SW 1271 (cell line): Measurements from ENCODE around the gene PTK7.

ENCODE experiments used
- DNase-seq, 2 experiments: peaks; one replicate each; lab custom pipeline; 2025; lab: John Stamatoyannopoulos, UW

PTK7 gene

GRCh38 chr6:43180985-43181384, 104.9 kb downstream of the PTK7 start:
- DNase-seq = no peak

DNA sequence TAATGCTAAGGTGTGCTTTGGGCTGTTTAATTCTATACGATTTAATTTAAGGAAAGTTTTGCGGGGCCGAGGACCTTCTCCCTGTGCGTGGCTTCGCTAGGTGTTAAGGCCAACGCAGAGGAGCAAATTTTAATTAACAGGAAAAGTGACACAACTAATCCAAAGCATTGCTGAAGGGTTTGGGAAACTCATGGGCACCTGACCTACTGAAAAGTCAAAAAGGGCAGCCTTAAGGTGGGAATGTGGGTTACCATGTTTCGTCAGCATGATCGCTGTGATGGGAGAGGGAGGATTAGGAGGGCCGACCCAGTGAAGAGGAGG, 105.5 kb downstream of the PTK7 start:
- no peak for DNase-seq

DNA sequence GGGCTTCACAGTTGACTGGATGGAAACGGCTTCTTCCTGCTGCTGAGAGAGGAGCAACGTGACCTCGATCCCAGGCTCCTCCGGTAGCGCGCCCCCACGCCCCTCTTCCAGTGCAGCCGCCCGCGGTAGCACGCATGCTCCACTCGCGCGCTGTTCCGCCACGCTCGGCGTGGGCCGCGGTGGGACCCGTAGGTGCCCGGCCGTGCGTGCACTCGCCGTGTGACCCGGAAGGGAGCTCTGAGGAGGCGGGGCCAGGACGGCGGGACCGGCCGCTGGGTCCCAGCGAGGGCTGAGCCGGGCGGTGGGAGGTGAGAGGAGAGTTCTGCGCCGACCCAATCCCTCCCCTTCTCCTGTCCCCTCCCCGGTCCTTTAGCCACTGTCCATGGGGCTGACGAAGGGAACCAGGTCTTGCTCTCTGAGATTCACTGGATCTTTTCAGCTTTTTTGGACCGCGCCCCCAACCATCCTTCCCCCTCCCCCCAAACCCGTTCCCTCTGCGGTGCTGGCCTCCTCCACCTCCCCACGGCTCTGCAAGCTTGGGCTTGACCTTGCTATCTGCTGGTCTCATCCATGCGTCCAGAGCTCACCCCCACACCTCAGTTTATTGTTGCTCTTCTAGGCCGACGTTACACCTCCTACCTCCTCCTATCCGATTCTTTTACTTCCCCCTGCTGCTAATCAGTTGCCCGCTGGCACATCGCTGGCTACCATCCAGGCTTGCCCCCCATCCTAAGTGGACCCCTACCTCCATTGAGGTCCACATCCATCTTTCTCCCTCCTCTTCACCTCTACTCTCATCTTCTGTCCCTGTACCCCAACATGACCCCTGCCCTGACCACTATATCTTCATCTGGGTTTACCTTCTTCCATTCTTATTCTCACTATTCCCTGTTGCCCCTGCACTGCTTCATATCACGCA, 106.1 kb downstream of the PTK7 start, which contains the start of gene CUL9:
Gene CUL9 (plus strand): TSS at position 255 of the 919 bp plus-strand sequence. CDS start 2,115 bp downstream, outside the sequence.
- DNase-seq = peak; percentile 55 to 65

GRCh38 chr6:43183441-43183840, 107.3 kb downstream of the PTK7 start:
- DNase-seq = no peak

- DNase-seq = no peak
Measured at GRCh38 chr6:43184268-43184985, 108.3 kb downstream of the PTK7 start.

- no peak for DNase-seq
Measured at GRCh38 chr6:43185391-43185985, 109.4 kb downstream of the PTK7 start.

DNA sequence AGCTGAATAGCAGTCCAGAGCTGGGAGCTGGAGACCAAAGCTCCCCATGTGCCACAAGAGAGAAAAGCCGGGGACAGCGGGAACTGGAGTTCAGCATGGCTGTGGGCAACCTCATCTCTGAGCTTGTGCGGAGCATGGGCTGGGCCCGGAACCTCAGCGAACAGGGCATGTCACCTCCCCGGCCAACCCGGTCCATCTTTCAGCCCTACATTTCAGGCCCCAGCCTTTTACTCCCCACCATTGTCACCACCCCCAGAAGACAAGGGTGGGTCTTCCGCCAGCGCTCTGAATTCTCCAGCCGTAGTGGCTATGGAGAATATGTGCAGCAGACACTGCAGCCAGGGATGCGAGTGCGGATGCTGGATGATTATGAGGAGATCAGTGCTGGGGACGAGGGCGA, 109.9 kb downstream of the PTK7 start:
- DNase-seq = no peak

DNA sequence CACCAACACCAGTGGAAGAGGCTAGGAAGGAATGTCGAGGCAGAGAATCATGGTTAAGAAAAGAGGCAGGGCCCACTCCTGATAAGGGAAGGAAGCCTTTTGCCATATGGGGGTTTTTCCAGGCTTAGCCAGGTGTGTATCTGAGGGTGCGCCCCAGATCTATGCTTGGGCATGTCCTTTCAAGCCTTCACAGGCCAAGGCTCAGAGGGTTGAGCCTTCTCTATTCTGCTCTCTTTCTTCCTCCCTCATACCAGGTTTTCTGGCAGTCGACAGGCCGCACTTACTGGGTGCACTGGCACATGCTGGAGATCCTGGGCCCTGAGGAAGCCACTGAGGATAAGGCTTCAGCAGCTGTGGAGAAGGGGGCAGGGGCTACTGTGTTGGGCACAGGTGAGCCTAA, 110.6 kb downstream of the PTK7 start:
- no peak for DNase-seq

- DNase-seq = no peak
Measured at GRCh38 chr6:43187821-43188220, 111.7 kb downstream of the PTK7 start.

DNA sequence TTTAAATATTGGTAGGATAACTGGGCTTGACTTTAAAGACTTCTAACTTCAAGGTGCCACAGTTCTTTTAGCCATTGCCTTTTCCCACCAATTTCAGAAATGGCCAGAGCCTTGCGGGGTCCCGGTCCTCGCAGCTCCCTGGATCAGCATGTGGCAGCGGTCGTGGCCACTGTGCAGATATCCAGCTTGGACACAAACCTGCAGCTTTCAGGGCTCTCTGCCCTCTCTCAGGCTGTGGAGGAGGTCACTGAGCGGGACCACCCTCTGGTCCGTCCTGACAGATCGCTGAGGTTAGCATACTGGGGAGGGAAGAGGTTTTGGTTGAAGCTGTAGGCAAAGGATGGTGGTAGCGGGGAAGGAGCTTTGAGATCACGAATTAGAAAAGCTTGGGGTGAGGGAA, 112.3 kb downstream of the PTK7 start:
- DNase-seq = no peak

DNA sequence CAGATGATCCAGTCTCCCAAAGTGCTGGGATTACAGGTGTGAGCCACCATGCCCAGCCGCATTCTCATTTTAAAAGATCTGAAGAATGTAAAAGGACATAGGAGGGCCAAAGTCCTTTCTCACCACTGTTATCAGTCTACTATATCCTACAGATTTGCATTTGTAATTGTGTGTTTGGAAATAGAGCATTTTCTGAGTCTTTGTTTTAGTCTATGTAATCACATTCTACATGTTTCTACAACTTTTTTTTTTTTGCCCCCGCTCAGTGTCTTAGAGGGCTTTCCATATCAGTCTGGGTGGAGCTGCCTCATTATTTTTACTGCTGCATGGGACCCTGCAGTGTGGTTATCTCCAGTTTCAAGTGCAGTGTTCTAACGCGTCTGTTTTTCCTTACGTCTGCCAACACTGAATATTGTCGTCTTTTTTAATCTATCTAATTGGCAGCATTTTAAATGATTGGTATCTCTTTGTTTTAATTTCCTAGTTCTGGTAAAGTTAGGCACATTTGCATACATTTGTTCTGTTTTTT, 113.7 kb downstream of the PTK7 start:
- DNase-seq = no peak

GRCh38 chr6:43192911-43193310, 116.8 kb downstream of the PTK7 start:
- no peak for DNase-seq

GRCh38 chr6:43193929-43194328, 117.8 kb downstream of the PTK7 start:
- DNase-seq = no peak

DNA sequence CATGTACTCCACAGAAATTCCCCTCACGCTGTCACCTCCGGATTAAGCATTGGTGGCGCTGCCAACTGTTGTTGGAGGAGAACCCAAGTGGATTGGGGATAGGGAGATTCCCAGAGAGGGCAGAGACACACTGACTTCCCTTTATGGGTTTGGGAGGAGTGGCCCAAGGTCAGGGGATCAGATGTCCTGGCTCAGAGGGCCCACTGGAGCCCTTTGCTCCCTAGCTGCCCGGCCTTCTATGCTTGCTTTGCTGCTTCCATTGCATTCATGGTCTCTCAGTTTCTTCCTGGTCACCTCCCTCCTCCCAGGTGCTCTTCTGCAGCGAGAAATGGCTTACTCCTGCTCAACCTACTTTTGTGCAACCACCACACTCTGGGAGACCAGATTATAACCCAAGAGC, 120.2 kb downstream of the PTK7 start:
- no peak for DNase-seq

DNA sequence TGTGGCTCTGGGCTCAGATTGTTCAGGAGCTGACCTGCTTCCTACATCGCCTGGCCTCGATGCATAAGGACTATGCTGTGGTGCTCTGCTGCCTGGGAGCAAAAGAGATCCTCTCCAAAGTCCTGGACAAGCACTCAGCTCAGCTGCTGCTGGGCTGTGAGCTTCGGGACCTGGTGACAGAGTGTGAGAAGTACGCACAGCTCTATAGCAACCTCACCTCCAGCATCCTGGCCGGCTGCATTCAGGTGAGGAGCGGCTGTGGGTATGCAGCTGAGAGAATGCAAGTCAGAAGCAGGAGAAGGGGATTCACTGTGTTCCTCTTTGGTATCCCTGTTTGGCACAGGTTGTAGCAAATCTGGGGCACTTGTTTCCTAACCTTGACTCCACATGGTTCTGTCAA, 123.8 kb downstream of the PTK7 start:
- DNase-seq = no peak

DNA sequence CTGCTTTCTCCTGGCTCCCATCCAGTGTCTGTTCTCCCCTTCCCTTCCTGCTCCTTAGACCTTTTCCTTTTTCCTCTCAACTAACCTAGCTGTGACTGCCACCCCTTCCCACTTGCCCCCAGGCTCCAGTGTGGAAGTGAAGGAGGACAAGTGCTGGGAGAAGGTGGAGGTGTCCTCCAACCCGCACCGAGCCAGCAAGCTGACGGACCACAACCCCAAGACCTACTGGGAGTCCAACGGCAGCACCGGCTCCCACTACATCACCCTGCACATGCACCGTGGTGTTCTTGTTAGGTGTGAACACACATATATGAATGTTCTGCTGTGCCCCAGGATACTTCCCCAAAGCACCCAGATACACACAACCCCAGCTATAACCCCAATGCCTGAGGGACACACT, 124.4 kb downstream of the PTK7 start:
- no peak for DNase-seq

GRCh38 chr6:43202451-43202850, 126.3 kb downstream of the PTK7 start:
- no peak for DNase-seq

DNA sequence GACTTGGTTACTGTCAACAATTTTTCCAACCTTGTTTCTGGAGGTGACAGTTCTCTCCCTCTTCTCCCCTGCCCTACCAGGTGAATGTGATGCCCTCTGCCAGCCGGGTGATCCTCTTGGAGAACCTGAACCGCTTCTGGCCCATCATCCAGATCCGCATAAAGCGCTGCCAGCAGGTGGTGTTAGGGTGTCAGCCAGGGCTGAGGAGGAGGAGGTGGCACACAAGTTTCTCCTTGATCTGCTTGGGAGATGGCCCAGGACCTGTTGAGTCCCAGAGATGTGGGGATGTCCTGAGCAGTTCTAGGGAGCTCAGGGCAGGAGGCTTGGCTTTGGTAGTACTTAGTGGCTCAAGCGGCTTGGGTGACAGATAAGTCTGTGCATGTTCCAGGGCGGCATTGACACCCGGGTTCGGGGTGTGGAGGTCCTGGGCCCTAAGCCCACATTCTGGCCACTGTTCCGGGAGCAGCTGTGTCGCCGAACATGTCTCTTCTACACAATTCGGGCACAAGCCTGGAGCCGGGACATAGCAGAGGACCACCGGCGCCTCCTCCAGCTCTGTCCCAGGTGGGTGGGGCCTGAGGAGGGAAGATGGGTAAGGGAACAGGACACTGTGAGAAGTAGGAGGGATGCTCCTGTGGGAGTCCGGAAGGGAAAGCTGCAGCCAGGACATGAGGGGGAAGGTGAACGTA, 127.1 kb downstream of the PTK7 start:
- no peak for DNase-seq

GRCh38 chr6:43203718-43204095, 127.6 kb downstream of the PTK7 start:
- no peak for DNase-seq

- DNase-seq = no peak
Measured at GRCh38 chr6:43204271-43205105, 128.4 kb downstream of the PTK7 start.

- no peak for DNase-seq
Measured at GRCh38 chr6:43205849-43206248, 129.7 kb downstream of the PTK7 start.
